NCI-H748 (cell line): ENCODE measurements around the gene MARCHF2.

Source experiments
- DNase-seq: peaks from one replicate; lab custom pipeline; 2025; ENCODE audit not compliant: unreplicated experiment; lab: John Stamatoyannopoulos, UW

Gene MARCHF2

DNA sequence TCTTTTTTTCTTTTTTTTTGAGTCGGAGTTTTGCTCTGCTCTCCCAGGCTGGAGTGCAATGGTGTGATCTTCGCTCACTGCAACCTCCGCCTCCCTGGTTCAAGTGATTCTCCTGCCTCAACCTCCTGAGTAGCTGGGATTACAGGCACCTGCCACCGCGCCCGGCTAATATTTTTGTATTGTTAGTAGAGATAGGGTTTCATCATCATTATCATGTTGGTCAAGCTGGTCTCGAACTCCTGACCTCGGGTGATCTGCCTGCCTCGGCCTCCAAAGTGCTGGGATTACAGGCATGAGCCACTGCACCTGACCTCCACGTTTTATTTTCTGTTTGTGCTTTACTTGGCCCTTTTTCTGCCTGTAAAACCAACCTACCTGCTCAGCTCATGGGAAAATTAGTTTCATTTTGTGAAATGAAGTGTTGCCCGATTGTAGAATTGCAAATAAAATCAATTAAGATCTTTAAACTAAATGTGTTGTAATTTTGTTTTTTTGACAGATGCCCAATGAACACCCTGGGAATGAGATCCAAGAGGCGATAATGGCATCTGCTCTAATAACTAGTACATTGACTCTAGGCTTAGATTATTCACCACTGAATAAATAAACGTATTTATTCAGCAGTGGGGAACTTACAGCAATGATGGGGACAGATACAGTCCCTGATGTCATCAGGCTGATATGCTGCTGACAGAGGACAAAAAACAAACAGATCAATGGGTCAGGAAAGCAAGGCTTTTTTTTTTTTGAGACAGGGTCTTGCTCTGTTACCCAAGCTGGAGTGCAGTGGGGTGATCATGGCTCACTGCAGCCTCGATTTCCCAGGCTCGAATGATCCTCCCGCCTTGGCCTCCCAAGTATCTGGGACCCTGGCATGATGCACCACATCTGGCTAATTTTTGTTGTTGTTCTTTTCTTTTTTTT lies 25.2 kb upstream of the MARCHF2 start:
- peak; percentile 28 for DNase-seq

DNA sequence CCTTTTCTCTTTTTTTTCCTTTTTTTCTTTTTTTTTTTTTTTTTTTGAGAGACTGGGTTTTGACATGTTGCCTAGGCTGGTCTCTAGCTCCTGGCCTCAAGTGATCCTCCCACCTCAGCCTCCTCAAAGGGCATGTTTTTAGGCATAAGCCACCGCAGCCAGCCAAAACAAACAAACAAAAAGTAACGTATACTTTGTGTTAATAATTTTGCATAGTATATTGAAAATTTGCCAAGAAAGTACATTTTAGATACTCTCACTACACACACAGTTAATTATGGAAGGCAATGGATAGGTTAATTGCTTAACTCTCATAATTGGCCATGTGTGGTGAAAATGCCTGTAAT lies 24.5 kb upstream of the MARCHF2 start:
- no peak for DNase-seq

DNA sequence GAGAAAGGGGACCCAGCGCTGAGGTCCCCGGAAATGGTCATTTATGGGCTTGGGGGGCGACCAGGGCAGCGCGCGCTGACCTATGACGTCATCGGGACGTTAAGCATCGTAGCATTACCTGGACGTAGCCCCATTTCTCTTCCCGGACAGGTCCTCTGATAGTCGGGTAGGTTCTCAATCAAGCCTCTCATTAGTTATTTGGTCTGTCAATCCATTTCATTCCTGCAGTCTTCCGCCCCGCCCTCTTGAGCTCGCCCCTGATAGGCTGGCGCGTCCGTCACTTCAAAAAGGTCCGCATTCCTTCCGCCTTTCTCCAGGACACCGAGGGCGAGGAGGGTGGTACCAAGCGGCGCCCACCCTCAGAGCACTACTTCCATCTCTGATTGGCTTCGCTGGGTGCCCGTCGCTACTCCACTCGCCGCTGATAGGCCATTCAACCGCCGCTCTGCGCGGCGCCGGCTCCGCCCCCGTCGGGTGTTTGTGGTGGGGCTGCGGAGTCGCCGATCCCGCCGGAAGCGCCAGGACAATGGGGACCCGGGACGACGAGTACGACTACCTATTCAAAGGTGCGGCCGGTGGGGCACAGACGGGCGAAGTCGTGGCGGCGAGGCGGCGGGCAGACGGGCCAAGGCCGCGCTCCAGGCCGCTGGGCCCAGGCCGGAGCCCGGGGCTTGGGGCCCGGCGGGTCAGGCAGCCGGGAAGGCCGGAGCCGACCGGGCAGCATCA lies 23.1 kb upstream of the MARCHF2 start, which contains the start of gene RAB11B:
TSS of gene RAB11B (plus strand) at position 470 of the 726 bp plus-strand sequence. CDS start at position 527, 57 bp downstream.
- peak; percentile 98 for DNase-seq

DNA sequence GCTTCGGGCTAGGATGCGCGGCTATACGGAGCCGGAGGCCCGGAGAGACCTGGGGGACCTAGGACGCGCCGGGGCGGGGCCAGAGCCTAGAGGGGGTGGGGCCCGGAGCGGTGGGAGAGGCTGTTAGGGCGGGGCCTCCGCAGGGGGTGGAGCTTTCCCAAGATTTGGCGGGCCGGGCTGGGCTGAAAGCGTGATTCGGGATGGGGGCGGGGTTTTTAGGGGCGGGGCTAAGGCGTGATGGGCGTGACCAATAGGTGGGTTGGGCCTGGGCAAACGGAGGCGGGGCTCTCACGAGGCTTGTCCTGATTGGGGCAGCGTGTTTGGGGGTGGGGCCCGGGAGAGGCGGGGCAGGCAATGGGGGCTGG lies 22.5 kb upstream of the MARCHF2 start:
- peak; percentile 76 for DNase-seq

DNA sequence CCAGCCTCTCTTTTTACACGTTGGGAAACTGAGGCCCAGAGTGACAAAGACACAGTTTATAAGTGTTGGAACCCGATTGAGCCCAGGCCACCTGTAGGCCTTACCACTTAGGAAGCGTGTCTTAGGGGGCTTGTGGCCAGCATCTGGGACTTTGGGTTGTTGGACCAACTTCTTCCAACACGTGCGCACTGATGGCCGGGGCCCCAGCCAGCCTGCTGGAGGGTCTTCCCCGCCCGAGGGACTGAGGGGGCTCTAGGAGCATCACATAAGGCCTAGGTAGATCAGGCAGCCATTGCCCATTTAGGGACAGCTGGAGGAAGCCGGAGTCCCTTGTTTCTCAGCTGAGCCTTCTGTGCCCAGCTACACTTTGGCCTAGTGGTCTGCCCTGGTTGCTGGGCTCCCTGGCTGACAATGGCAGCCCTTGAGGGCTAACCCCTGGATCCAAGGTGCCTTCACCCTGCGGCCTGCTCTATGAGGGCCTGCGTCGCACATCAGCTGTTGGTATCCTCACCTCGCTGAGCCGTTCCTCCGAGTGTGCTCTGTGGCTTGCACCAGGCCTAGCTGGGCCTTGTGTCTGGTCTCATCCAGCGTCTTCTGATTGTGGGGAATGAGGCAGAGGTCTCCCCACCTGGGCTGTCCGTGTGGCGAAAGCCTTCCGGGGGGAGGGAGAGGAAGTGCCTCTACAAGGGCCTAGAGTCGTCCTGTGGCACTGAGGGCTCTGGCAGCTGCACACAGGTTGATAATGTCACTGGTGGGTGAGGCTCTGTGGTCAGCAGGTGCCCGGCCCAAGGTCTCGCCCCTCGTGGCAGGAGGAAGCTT lies 21.7 kb upstream of the MARCHF2 start:
- no peak for DNase-seq

DNA sequence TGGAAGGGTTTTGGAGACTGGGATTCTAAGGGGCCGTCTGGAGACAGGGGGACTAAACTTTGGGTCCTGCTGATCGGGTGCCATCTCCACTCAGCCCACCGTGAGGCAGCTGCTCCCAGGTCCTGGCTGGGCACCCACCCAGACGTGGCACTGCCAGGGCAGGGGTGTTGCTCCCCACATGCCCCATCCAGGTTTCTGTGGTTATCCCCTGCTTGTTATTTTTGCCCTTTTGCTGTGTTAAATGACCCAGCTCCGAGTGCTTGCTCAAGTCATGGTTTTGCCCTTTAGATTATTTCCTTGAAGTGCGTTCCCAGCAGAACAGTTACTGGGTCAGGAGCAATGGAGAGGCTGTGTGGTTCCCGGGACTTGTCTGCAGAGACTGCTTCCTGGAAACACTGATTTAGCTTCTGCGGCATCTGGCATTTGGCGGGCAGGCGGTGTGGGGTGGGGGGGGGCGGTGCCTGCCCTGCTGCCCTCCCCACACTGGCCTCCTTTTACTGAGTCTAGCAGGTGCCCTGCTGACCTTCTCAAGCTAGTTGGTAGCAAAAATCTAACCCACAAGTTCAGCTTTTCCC lies 21.0 kb upstream of the MARCHF2 start:
- no peak for DNase-seq

DNA sequence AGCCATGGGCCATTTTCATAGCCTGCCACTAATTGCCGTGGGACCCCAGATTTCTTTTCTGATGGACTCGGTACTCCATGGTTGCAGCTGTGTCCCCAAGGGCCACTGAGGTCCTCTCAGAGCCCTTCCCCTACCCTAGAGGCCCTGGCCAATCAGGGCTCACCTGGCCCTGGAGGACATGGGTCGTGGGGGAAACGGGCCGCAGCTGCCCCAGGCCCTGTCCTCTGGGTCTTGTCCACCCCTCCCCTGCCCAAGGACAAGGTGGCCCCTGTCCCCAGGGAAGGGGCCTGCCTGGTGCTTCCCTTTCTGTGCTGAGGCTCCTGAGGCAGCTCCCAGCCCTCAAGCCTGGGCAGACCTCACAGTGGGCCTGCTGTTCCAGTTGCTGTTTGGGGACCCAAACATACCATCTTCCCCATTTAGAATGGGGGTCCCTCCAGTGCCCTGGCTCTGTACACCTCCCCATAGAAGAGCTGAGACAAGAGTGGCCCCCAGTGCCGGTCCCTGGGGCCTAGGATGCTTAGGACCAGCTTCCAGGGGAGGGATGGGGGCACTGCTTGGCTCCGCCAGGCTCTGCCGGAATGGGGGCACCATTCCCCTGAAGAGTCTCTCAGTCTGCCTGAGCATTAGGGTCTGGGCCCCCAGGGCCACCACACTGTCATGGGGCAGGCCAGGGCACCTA lies 19.8 kb upstream of the MARCHF2 start:
- no peak for DNase-seq

DNA sequence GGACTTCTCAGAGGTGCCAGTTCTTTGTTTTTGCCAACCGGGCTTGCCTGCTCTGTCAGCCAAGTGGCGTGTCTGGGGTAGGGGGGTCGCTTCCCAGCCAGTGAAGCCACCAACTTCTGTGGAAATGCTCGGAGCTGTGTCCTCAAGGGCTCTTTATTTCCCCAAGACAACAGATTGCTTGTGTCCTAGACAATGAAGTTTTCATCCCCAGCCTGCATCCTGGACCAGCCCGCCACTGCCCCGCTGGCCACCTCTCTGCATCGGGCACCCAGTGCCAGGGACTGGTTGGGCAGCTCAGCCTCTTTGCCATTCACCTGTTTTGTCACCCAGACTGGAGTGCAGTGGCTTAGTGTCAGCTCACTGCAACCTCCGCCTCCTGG lies 19.2 kb upstream of the MARCHF2 start:
- no peak for DNase-seq

DNA sequence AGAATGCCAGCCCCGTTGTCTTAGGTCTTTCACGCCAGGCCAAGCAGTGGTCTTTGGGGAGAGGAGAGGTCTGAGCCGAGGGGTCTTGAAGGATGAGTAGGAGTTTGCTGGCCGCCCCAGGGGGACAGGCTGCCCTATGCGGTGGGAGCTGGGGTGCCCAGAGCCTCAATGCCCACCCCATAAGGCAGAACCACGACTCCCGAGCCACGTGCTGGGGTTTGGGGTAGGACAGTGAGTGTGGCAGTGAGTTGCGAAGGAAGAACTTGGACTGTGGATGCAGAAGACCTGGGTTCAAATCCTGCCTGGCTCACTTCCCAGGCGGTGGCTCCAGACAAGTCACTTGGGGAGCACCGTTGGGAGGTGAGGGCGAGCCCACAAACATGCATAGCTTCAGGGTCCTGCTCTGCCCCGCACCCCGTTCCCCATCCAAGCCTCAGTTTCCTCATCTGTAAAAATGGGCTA lies 17.5 kb upstream of the MARCHF2 start:
- no peak for DNase-seq

DNA sequence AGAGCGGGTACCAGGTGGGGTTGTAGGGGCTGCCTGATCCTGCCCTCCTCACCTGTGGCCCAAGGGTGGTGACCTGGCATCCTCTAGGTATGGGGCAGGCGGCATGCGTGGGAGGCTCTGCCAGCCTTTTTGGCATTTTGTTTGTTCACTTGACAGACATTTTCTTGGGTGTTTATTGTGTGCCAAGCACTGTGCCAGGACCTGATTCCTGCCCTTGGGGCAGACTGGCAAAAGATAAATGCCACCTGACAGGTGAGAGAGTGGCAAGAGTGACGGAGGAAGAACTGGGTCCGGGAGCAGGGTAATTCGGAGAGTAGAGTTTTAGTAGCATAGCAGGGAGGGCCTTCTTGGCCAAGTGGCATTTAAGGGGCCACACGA lies 16.9 kb upstream of the MARCHF2 start:
- DNase-seq: no peak

DNA sequence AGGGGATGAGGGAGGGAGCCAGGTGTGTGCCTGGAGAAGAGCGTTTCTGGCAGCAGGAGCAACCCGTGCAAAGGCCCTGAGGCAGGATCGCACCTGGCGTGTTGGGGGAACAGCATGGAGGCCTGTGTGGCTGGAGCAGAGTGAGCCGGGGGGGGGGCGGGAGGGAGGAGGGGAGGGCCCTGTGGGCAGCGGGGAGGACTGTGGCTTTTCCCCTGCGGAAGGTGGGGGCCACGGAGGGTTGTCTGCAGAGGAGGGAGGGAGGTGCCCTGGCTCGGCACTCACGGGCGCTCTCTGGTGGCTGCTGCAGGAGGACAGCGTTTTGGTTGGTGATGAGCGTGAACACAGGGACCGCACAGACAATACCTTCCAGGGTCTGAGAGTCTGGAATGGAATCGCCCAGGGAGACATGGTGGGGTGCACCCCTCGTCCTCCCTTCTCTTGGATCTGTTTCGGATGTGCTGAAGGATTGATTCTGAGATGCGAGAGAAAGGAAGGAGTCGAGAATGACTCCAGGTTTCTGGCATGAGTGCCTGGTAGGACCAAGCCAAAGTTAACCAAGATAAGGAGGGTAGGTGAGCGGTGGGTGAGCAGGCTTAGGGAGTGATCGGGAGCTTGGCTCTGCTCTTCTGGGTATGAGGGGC lies 16.4 kb upstream of the MARCHF2 start:
- no peak for DNase-seq

DNA sequence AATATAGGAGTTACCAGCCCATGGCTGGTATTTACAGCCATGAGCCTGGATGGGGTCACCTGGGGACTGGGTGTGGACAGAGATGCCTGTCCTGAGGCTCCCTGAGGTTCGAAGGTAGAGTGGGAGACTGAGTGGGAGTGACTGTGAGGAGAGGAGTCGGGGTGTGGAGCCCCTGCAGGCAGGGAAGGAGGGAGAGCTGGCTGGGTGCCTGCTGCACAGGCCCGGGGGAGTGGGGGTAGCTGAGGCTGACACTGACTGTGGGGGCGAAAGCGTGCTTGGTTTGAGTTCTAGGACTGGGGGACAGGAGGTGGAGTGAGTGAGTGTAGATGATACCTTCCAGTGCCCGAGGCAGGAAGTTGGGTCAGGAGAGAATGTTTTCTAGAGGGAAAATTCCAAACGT lies 15.8 kb upstream of the MARCHF2 start:
- no peak for DNase-seq

DNA sequence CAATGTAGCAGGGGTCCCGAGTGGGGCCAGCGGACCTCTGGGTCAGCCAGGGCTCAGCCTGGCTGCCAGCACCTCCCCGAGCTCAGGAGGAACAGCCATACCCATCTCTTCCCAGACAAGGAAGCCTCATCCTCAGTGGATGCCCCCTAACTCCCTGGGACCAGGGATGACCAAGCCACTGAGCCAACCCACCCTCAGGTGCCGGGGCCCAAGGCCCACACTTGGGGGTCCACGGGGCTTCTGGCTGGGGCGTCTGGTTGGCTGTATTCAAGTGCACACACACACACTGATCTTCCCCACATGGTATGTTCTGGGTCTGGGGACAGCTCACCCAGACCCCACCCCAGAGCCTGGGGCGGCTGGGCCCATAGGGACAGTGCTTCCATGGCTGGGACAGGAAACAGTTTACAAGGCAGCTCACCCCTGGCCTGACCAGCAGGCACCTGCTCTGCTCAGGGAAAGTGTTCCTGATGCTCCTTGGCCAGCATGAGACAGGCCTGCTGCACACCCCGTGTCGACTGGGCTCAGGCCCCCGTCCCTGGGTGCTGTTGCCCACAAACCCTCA lies 15.3 kb upstream of the MARCHF2 start:
- DNase-seq: no peak

DNA sequence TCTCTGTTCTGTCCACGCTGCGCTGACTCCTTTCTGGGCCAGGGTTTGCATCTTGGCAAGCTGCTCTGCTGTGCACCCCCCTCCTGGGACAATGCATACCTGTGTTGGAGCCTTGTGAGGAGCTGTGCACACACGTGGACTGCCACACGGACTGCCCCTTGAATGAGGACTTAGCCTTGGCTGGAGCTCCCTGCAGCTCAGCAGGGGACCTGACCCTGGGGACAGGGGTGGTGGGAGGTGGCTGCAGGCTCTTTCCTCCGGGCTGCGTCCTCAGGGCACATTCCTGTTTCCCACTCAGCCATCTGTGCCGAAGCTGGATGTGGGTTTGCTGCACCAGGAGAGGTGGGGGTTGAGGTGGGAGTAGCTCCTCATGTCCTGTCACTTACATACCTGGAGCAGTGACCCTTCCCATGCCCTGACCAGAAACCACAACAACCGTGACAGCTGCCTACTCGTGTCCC lies 14.8 kb upstream of the MARCHF2 start:
- no peak for DNase-seq

DNA sequence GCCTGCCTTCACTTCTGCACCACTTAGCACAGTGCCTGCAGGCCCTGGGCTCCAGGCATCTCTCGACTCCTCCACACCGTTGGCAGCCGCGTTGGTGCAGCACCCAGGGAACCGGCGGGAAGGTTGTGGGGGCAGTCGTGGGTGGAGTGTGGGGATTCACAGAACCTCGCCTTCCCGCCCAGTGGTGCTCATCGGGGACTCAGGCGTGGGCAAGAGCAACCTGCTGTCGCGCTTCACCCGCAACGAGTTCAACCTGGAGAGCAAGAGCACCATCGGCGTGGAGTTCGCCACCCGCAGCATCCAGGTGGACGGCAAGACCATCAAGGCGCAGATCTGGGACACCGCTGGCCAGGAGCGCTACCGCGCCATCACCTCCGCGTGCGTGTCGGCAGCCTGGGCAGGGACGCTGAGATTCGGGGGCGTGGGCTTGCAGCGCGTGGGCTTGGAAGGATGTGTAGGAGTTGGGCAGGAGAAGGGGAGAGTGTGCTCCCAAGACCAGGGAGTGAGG lies 13.4 kb upstream of the MARCHF2 start:
- no peak for DNase-seq

DNA sequence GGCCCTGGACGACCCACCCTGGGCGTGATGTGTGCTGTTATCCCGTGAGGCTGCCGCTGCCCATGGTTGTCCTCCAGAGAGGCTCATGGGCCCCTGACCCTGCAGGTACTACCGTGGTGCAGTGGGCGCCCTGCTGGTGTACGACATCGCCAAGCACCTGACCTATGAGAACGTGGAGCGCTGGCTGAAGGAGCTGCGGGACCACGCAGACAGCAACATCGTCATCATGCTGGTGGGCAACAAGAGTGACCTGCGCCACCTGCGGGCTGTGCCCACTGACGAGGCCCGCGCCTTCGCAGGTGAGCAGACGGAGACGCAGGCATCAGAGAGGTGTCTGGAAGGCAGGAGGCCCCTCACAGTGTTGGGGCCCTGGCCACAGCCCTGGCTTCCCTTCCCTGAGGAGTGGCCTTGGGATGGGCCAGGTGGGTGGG lies 11.1 kb upstream of the MARCHF2 start:
- no peak for DNase-seq

DNA sequence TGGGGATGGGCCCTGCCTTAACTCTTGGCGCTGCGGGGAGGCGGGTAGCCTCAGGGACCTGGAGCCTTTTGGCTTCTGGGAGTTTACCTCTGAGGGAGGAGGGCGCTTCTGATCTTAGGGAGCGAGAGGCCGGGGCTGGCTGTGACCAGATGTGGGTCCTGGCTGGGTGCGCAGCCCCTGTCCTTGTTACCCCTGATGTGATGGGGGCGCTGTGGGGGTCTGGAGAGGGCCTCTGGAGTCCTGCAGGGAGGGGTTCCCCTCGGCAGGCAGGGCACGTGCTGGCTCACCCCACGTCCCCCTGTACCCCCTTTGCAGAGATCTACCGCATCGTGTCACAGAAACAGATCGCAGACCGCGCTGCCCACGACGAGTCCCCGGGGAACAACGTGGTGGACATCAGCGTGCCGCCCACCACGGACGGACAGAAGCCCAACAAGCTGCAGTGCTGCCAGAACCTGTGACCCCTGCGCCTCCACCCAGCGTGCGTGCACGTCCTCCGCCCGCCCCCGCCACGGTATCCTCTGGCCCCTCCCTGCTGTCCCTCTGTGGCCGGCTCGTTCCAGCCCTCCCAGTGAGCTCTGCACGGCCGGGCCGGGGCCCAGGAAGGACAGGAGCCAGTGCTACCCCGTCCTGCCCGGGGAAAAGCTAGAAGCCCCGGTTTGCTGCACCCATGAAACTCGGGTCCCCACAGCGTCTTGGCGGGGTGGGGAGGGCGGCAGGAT lies 9.8 kb upstream of the MARCHF2 start:
- DNase-seq: no peak

DNA sequence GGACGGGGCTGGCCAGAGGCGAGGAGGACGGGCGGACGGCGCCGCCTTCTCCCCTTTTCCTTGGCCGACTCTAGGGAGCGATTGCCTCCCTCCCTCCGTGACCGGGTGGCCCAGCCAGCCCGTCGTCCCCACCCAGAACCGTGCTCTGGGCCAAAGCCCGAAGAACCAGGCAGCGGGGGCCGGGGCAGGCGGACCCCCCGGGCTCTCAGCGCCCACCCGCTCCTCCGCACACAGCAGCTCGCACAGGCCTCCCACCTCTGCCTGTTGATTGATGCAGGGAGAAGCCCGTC lies 9.3 kb upstream of the MARCHF2 start:
- no peak for DNase-seq
